LHCN-M2 (cell line): Measurements from ENCODE around the gene AXIN2. TPM values are rescaled to one million over a fixed set of nuclear protein-coding genes. Genes with fewer than 3 reads are reported as not detected.
A peak's percentile ranks its signal among the peaks of the same experiment; 100 is the strongest.

Experiments
- DNase-seq: peaks from one replicate; pipeline ENCODE4 v3.0.0-alpha.2; 2012; ENCODE audit warnings: low read depth
- total RNA-seq: library from RNA; depleted of rRNA; stranded (reverse); fragments of >200 nt; gene quantifications from 2 replicates; pipeline ENCODE4 v1.2.3, GENCODE V29; 2014

The AXIN2 gene
- total RNA-seq, 1 experiment from 2014 or later, result 1.4 TPM

DNA sequence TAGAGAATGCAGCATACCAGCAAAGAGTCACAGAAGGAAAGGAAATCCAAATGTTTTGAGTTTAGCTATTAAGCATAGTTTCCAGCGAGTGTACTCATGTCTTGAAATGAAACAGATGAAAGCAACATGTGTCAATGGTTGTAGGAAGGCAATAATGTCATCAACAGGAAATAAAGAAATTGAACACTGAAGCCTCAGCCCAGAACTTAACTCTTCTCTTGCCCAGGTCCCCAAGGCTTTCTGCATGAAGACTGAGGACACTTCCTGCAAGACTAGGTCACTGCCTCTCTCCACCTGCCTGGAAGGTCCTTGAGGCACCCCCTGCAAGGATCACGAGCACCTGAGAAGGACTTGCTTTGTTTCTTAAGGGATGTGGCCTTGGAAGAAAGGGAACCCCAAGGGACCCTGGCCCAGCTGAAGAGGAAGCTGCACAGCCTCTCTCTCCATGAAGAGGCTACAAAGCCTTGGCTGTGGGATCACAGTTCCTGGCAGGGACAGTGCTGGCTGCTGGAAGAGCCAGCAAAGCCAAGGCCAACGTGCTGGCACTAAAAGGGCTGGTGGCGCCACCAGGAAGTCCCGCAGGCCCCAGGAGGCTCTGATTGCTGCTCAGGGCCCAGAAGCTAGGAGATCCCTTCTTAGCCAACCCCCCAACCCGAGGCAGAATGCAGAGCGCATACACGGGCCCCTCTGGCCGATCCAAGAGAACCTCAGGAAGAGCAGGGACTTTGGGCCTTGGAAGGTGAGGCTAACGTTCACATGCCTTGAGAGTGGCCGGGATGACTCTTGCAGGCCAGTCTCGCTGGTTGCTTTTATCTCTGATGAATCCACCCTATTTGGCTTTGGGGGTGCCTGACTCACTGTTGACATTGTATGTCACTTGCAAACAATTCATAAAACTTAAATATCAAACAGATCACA is 23.4 kb upstream of the AXIN2 start:
- DNase-seq, result no peak

DNA sequence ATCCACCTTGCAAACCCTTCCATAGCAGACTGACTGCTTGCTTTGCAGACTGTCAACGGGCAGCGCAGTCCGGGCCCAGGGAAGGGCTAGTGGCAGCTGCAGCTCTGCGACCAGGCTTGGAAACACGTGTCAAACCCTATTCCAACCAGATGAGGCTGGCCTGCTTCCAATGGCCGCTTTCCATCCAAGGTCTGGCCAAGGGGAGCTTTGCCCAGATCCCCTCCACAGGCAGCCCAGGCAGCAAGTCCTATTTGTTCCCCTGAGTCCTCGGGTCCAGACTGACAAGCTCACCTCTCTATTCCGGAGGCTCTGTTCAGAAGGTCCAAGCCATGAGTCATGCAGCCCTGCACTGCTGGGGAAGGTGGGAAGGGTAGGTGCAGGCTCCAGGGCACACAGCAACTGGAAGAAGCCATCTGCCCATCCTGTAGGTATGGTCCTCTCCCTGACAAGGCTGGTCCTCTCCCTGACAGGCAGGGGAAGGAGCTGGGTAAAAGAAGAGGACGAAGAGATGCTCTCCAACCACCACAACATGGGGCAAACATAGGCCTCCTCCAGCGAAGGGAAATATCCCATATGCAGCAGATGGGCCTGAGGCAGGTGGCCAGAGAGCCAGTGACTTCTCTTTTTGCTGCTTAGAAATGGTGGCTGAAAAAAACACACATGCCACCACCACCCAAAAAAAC is 22.6 kb upstream of the AXIN2 start:
- no peak for DNase-seq

- DNase-seq, result no peak
Observed at GRCh38 chr17:65576939-65577338, 15.5 kb upstream of the AXIN2 start.

GRCh38 chr17:65573282-65573602 is 11.8 kb upstream of the AXIN2 start:
- no peak for DNase-seq

DNA sequence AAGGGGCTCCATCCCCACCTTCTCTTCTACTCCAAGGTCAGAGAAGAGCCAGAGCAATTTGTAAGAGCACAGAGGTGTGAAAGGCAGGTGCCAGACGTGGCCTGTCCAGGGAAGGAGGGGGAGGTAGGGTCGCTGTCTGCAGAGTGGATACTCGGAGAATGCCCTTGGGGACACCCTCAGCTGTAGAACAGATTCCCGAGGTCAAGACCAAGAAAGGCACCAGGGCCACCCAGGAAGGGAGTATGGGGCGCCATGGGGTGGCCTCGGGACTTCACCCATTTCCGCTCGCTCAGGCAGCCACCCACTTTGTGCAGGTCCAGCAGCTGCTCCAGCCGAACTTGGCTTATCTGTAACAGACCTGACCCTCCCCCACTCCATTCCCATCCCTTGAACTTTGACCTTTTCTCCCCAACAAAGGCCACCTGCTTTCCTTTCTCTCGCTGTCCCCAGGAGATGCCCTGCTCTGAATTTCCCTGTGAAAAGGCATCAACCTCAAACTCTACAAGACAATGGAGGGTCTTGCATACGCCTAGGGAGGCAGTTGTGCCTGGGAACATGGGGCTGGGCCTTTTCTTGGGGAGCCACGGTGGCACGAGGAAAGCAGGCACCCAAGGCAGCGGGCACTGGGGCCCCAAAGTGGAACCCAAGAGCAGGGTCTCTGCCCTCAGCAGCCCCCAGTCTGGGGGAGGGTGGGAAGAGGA is 11.3 kb upstream of the AXIN2 start:
- DNase-seq, result no peak

- no peak for DNase-seq
Observed at GRCh38 chr17:65572186-65572580, 10.7 kb upstream of the AXIN2 start.

DNA sequence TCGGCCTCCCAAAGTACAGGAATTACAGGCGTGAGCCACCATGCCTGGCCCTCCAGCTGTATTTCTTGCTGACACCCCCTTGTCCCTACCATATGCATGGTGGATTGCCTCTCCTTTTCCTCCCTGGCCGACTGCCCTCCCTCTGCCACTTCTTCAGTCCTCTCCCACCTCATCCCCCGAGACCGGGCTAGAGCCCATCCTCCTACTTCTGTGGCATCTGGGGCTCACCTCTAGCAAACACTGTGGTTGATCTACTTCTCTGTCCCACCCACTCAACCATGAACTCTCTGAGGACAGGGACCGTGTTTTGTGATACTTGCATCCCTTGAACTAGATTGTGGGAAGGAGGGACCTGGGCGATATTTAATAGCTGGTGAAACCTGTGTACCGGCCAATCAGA is 7.5 kb upstream of the AXIN2 start:
- no peak for DNase-seq

- DNase-seq, result no peak
Observed at GRCh38 chr17:65567566-65567965, 6.1 kb upstream of the AXIN2 start.

DNA sequence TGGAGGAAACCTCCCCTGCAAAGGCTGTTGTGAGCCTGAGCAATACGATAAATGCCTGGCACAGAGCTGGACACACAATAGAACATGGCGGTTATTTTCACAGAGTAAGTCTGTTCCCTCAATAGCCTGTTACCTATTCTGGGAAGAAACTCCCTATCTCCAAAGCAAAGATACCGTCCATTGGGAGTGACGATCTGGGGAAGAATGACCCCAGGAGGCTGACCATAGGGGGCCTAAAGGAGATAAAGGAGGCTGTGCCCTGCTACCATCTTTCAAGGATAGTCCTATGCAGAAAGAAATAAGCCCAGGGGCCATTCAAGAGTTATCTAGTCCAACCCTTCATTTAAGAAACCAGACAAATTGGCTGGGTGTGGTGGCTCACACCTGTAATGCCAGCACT is 4.1 kb upstream of the AXIN2 start:
- DNase-seq, result no peak

DNA sequence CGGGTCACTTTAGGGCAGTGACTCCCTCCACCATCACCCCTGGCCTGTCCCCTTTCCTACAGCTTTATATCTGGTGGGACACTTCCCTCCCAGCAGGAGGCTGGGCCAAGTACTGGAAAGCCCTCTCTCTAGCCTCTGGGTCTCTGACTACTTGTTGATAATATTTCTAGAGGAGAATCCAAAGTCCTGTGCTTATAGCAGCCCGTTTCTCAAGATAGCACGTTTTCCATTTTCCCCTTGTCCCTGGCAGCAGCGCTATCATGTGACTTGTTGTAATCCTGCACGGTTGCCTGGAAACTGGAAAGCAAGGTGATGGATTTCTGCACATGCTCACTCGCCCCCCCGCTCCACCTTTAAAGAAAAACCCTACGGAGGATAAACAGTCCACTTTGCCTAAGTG is 3.3 kb upstream of the AXIN2 start:
- DNase-seq, result peak; percentile 30

DNA sequence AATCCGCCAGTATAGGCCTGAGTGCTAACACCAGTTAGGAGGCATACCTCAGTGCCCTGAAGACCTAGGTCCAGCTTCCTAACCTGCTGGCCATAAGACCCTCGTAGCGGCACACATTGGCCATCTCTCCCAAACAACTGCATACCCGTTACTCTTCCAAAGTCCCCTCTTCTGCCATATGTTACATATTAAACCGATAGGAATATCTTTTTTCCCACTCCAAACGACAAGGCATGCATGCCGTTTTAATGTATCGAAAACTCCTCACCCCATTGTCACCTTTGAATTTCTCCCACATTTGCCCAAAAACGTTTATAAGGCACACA is 721 bp upstream of the AXIN2 start:
- no peak for DNase-seq

- peak; percentile 83 for DNase-seq
Observed at GRCh38 chr17:65560628-65561451, 608 bp downstream of the AXIN2 start.

GRCh38 chr17:65559804-65560627 is 1.4 kb downstream of the AXIN2 start:
- DNase-seq, result peak; percentile 5

DNA sequence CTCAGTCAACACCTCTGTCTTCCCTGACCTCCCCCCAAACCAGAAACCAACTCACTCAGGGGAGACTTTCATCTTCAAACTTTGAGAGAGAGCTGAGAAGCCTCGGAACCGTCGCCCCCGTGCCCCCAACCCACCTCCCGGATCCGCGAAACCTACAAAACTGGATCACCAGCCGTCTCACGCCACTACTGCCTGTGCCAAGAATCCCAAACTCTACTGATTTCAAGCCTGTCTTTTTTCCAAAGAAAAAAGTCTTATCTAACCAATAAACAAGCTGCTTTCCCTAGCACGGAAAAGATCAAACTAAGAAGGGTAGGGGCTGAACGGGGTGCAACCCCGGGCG is 2.0 kb downstream of the AXIN2 start:
- no peak for DNase-seq

DNA sequence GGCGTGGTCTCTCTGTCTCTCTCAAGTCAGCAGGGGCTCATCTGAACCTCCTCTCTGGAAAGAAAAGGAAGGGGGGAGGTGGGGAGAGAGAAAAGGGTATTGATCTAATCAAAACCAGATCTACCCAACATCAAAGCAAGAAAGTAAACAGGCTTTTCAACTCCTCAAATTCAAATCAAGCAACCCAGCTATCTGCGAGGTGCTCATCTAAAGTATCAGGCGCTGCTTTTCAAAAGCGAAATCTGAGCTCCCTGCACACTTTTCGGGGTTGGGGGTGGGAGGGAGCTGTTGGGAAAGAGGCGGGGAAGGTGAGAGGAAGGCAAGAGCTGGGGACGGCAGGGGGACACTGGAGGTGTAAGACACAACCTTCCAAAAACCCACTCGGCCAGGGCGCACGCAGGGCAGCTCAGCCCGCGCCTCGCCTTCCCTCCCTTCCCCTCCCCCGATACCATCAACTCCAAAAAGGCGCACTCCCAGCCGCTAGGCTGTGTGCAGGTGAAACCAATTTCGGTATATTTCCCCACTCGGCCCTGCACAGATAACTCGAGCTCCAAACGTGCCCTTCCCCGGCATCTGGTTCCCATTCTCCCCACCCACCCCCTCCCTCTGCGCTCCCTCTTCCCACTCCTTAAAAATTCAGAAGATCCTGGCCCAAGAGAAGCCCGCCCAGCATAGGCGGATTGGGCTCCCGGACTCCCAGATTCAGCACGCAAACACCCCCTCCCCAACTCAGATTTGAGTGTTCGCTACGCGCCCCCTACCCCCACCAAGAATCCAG is 2.6 kb downstream of the AXIN2 start:
- no peak for DNase-seq

GRCh38 chr17:65558311-65558682 is 3.2 kb downstream of the AXIN2 start:
- no peak for DNase-seq

DNA sequence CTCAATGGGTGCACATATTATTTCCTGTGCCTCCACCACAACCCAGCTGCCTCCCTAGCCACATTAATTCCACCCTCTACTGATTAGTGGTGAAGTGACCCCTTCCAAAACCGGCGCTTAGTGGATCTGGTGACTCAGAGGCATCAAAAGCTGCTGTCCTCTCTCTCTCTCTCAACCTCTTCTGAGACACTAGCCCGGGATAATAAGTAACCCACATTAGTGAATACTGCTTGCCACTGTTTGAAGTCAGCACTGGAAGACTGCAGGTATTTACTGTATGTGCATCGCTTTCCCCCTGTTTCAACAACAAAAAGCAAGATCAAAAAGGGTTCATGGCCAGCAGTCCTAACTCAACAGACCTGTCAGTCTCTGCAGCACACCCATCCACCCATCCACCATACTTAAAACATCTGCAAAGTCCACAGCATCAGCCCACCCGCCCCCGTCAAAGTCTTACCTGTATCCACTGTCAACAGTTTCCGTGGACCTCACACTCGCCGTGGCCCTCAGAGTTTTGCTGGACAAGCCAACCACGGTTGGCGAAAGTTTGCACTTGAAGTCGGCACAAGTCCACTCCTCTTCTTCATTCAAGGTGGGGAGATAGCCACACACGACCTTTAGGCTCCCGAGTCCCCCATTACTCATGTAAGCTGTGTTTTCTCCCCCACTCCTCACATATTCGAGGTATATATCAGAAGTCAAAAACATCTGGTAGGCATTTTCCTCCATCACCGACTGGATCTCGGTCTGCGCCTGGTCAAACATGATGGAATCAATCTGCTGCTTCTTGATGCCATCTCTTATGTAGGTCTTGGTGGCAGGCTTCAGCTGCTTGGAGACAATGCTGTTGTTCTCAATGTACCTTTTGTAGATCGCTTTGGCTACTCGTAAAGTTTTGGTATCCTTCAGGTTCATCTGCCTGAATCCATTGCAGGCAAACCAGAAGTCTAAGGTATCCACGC is 3.8 kb downstream of the AXIN2 start:
- DNase-seq, result peak; percentile 67

GRCh38 chr17:65556910-65557348 is 4.5 kb downstream of the AXIN2 start:
- DNase-seq, result no peak
